ENCODE data around the gene UNC5C. TPM values are rescaled to one million over a fixed set of nuclear protein-coding genes. Genes with fewer than 3 reads are reported as not detected.

UNC5C gene
- polyA plus RNA-seq, 1 of the 3 experiments (the other 2 are of a cell fraction) = 3.3 TPM

DNA sequence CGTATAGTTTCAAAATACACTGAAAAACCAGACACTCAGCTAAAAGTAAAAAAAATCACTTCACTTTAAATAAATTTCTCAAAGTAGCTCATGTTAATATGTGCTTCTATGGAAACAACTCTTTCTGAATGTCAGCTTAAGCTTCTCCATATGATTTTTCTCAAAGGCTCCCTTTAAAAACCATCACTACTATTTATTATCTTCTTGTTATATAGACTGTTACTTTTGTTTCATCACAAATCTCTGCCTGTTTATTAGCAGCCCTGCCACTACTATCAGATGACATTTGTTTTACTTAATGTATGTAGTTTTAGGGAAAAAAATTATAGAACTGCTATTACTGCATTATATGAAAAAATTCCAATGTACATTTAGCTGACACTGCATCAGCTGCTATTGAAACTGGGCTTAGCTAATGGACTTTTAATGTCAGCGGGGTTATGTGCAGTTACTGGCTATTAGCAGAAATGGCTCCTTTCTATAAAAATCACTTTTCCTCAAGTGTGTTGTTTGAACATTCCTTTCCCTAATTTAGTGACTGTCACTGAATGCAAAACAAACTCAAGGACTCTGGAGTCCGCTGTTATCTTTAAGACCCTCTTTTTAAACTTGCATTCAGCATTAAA is 10.8 kb downstream of the UNC5C start:
- Histone ChIP-seq H2AFZ (ENCODE audit: low read depth) (peak overlapping the region; percentile 77; the same call in 1 of the 2 replicates), H3K79me2 (ENCODE audit: insufficient read depth) (peaks cover 18% of the 10 kb centered on the region), H3K4me1 (ENCODE audit: control insufficient read depth in 1 of 2, insufficient read depth in 2 of 2, low read depth in 1 of 2, low read length in 1 of 2) (peaks cover 0 to 52% of the 10 kb centered on the region in 2 experiments; a peak in 2 of 4 replicates), H3K4me2 (peak overlapping the region; percentile 82), H3F3A (replicated peaks; ENCODE audit: insufficient read depth) (peaks cover 5% of the 10 kb centered on the region), H3K9ac (peak overlapping the region; percentile 53), H3K9me2 (no peaks in the 10 kb centered on the region), H3K4me3 (ENCODE audit: low read depth in 2 of 2, low read length in 1 of 2) (peak overlapping the region in 1 of 2 experiments; percentile 26; a peak in 3 of 4 replicates), H3K27me3 (ENCODE audit: insufficient read depth) (no peaks in the 10 kb centered on the region), H4K20me1 (ENCODE audit: insufficient read depth) (no peaks in the 10 kb centered on the region), H3K27ac (ENCODE audit: low read depth in 2 of 2, low read length in 1 of 2) (peak overlapping the region; percentile 55 to 98), H3K36me3 (replicated peaks in 1 of 2; ENCODE audit: control insufficient read depth in 1 of 2, insufficient read depth in 2 of 2, low read length in 1 of 2) (peaks cover 2% of the 10 kb centered on the region in 2 experiments), H3K9me3 (no peaks in the 10 kb centered on the region)
- WGBS (ENCODE audit: low lambda C conversion rate) = 30% methylated on average over 3 of the region's 3 CpGs
- CTCF ChIA-PET = interaction anchor here (0.6 to 14.1 kb wide), 4 partner anchors 10 to 197 kb away, joined by 3 to 183 read pairs (median 24); partner anchors contain the start of gene UNC5C
- no peak for DNase-seq
- POLR2A ChIA-PET = interaction anchor here (0.7 to 2.6 kb wide), 3 partner anchors 10 to 27 kb away, joined by 3 to 39 read pairs (median 4); partner anchors contain the start of gene UNC5C
- 0 out of 2 replicates have a peak, but pooled peaks have one; percentile 11 for TF ChIP-seq GATA2 (CRISPR knock-in tag; IDR thresholded peaks at IDR 0.05)
- TF ChIP-seq MXI1 (IDR thresholded peaks at IDR 0.05; ENCODE audit: low read depth, low read length) = peak; percentile 27; the same call in 1 of the 2 replicates
- no peak for TF ChIP-seq RFX5 (IDR thresholded peaks at IDR 0.05; ENCODE audit: low read length)

DNA sequence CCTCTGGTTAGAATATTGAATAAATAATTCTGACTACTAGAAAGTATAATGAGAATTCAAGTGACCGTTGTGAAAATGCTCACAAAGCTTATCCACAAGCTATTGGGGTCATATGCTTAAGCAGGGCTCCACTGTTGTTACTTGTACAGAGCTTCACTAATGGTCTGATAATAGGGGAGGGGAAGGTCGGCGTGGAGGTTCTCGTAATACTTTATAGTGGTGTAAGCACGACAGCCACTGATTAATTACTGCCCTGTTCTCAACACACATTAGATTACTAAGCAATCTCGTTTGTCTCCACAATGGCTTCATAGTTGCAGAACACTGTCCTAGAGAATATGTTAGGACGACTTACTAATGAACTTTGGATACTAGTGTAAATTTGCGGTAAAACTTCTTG is 11.6 kb downstream of the UNC5C start:
- Histone ChIP-seq H2AFZ (ENCODE audit: low read depth) (peak overlapping the region; percentile 77), H3K4me3 (ENCODE audit: low read depth in 2 of 2, low read length in 1 of 2) (peak overlapping the region; percentile 26 to 31; a peak in 3 of 4 replicates), H3K79me2 (ENCODE audit: insufficient read depth) (peaks cover 18% of the 10 kb centered on the region), H3K9me3 (no peaks in the 10 kb centered on the region), H3K9me2 (no peaks in the 10 kb centered on the region), H3K4me2 (peak overlapping the region; percentile 82), H3K9ac (peak overlapping the region; percentile 53), H4K20me1 (ENCODE audit: insufficient read depth) (no peaks in the 10 kb centered on the region), H3K27me3 (ENCODE audit: insufficient read depth) (no peaks in the 10 kb centered on the region), H3F3A (replicated peaks; ENCODE audit: insufficient read depth) (peaks cover 5% of the 10 kb centered on the region), H3K4me1 (ENCODE audit: control insufficient read depth in 1 of 2, insufficient read depth in 2 of 2, low read depth in 1 of 2, low read length in 1 of 2) (peaks cover 5 to 56% of the 10 kb centered on the region in 2 experiments; a peak in 3 of 4 replicates), H3K27ac (ENCODE audit: low read depth in 2 of 2, low read length in 1 of 2) (peak overlapping the region; percentile 55 to 98), H3K36me3 (replicated peaks in 1 of 2; ENCODE audit: control insufficient read depth in 1 of 2, insufficient read depth in 2 of 2, low read length in 1 of 2) (peaks cover 0 to 2% of the 10 kb centered on the region in 2 experiments)
- POLR2A ChIA-PET = interaction anchor here (0.8 to 2.6 kb wide), 7 partner anchors 9 to 218 kb away, joined by 3 to 39 read pairs (median 5); partner anchors contain the start of gene UNC5C
- 6% methylated on average over 8 of the region's 8 CpGs for WGBS (ENCODE audit: low lambda C conversion rate)
- DNase-seq = no peak
- CTCF ChIA-PET = interaction anchor here (0.6 to 14.1 kb wide), 5 partner anchors 11 to 371 kb away, joined by 3 to 183 read pairs (median 5); partner anchors contain the start of gene UNC5C
- TF ChIP-seq NRF1 (IDR thresholded peaks at IDR 0.05; ENCODE audit: low read depth, low read length) (no peak), PBX3 (IDR thresholded peaks at IDR 0.05) (0 out of 2 replicates have a peak, but pooled peaks have one; percentile 36), GABPA (IDR thresholded peaks at IDR 0.05; ENCODE audit: low read depth) (no peak), FOXJ3 (CRISPR knock-in tag; IDR thresholded peaks at IDR 0.05) (no peak), SMC3 (IDR thresholded peaks at IDR 0.05; ENCODE audit: low read depth, low read length) (no peak), GATA2 (CRISPR knock-in tag; IDR thresholded peaks at IDR 0.05) (0 out of 2 replicates have a peak, but pooled peaks have one; percentile 37), TAF1 (IDR thresholded peaks at IDR 0.05; ENCODE audit: borderline replicate concordance, low read depth, low read length) (no peak), CHD2 (IDR thresholded peaks at IDR 0.05; ENCODE audit: low read length, partially characterized antibody) (peak; percentile 39), FOXM1 (IDR thresholded peaks at IDR 0.05; ENCODE audit: low read depth) (no peak), RXRA (IDR thresholded peaks at IDR 0.05; ENCODE audit: borderline replicate concordance, low read depth) (no peak), TEAD4 (IDR thresholded peaks at IDR 0.05; ENCODE audit: borderline replicate concordance, insufficient read depth) (no peak), MXI1 (IDR thresholded peaks at IDR 0.05; ENCODE audit: low read depth, low read length) (peak; percentile 58; the same call in 1 of the 2 replicates), RCOR1 (IDR thresholded peaks at IDR 0.05; ENCODE audit: low read length) (no peak), RFX5 (IDR thresholded peaks at IDR 0.05; ENCODE audit: low read length) (no peak), EP300 (IDR thresholded peaks at IDR 0.05; ENCODE audit: borderline replicate concordance in 1 of 2, low read depth in 1 of 2, low read length in 1 of 2) (peak in 1 of 2 experiments; percentile 67; a peak in 1 of 4 replicates), ELF1 (IDR thresholded peaks at IDR 0.05) (no peak), TCF12 (IDR thresholded peaks at IDR 0.05) (no peak), MAX (IDR thresholded peaks at IDR 0.05; ENCODE audit: low read depth) (no peak)
- TF ChIP-seq, protein P1, sequence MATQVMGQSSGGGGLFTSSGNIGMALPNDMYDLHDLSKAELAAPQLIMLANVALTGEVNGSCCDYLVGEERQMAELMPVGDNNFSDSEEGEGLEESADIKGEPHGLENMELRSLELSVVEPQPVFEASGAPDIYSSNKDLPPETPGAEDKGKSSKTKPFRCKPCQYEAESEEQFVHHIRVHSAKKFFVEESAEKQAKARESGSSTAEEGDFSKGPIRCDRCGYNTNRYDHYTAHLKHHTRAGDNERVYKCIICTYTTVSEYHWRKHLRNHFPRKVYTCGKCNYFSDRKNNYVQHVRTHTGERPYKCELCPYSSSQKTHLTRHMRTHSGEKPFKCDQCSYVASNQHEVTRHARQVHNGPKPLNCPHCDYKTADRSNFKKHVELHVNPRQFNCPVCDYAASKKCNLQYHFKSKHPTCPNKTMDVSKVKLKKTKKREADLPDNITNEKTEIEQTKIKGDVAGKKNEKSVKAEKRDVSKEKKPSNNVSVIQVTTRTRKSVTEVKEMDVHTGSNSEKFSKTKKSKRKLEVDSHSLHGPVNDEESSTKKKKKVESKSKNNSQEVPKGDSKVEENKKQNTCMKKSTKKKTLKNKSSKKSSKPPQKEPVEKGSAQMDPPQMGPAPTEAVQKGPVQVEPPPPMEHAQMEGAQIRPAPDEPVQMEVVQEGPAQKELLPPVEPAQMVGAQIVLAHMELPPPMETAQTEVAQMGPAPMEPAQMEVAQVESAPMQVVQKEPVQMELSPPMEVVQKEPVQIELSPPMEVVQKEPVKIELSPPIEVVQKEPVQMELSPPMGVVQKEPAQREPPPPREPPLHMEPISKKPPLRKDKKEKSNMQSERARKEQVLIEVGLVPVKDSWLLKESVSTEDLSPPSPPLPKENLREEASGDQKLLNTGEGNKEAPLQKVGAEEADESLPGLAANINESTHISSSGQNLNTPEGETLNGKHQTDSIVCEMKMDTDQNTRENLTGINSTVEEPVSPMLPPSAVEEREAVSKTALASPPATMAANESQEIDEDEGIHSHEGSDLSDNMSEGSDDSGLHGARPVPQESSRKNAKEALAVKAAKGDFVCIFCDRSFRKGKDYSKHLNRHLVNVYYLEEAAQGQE (IDR thresholded peaks at IDR 0.05; ENCODE audit: low read depth, low read length) = no peak
